Activated naive CD4-positive, alpha-beta T cell treated with Interleukin-2 at 50 U/mL for 16 hours (primary cell): ENCODE data around the gene COL5A3.
"Not testable (repeated sequence)": the region's sequence is repeated elsewhere in the genome, so short reads cannot be mapped to it uniquely, and the experiment has no call there.

Experiments used
- DNase-seq: peaks from one replicate; pipeline ENCODE4 v3.0.0-alpha.2; 2020

Gene COL5A3

DNA sequence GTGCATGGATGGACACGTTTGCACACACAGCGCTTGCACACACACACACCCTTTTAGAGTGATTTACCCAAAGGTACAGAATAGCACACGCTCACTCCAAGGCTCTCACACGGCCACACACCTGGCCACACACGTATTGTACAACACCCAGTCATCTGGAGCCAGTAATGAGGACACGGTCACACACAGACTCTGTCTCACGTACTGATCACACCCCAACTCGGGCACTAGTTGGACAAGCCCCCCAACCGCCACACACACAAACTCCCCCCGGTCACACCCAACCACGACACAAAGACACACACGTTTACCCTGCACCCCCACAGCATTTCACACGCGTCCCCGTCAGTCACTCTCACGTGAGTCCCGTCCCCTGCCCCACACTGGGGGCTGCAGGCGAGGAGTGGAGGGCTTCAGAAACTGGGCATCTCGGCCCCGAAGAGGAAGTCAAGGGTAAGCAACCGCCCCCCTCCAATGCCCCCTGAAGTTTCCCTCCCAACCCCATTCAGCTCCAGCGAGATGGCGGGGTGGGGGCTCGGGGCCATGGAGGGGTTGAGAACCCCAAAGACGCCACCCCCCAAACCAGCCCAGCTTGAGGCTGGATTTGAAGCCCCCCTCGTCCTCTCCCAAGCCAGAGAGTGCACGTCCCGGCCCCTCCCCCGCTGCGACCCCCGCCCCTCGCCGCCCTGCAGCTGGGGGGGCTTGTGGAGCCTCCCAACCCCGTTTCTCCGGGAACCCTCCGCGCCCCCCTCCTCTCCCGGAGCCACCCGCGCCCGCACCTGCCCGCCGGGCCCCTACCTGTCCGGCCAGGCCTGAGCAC is 74.6 kb downstream of the COL5A3 start:
- no peak for DNase-seq

DNA sequence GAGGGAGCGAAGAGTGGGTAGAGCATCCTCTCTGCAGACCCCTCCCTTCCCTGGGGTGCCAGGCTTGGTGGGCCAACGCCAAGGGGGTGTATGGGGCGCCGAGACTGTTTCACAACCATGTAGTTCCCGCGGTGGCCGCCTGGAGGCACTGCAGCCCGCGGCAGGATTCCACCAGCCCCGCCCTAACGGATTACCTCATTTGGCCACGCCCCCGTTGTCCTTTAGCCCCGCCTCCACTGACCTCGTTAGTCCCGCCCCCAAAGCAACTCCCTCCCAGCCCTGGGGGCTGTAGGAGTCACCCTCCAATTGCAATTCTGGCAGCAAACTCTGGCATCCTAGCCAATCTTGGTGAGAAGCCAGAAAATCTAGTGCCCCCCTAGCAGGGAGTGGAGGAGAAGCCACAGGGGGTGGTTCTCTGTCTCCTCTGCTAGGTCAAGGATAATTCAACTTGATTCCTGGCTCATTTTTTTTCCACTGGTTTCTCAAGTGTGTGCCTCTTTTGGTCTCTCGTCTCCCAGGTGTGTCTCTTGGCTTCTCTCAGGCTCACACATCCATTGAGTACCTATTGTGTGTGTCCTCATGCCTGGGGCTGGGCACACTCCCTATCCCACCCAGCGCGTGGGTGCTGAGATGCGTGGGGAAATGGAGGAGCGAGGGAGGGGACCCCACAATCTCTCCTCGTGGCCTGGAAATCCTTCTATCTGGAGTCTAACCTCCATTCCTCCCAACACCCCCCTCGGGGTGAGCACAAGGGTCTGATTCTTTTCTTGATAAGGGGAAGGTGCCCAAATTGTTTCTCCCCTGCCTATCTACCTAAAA is 76.0 kb downstream of the COL5A3 start:
- DNase-seq = peak; percentile 83

DNA sequence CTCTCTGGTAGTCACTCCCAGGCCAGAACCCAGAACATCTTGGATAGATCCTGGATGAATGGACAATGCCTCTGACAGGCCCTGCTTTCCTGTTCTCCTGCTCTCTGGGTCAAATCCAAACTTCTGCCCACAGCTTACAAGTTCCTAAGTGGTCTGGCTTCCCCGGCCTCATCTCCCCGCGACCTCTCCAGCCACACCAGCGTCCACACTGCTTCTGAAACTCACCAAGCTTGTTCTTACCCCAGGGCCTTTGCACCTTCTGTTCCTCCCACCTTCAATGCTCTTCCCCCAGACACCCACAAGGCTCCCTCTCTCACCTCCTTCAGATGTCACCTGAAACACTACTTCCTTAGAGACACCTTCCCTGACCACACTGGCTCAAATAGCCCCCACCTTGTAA is 77.5 kb downstream of the COL5A3 start:
- no peak for DNase-seq

DNA sequence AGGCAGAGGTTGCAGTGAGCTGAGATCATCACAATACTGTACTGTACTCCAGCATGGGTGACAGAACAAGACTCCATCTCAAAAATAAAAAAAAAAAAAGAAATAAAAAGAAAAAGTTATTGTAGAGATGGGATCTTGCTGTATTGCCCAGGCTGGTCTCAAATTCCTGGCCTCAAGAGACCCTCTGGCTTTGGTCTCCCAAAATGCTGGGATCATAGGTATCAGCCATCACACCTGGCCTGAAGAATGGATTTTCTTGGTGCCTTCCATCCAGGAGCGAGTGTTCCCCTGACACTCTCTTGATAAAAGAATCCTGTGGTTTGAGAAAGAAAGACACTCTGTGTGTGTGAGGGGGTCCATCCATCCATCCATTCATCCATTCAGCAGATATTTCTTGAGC is 78.7 kb downstream of the COL5A3 start:
- no peak for DNase-seq

DNA sequence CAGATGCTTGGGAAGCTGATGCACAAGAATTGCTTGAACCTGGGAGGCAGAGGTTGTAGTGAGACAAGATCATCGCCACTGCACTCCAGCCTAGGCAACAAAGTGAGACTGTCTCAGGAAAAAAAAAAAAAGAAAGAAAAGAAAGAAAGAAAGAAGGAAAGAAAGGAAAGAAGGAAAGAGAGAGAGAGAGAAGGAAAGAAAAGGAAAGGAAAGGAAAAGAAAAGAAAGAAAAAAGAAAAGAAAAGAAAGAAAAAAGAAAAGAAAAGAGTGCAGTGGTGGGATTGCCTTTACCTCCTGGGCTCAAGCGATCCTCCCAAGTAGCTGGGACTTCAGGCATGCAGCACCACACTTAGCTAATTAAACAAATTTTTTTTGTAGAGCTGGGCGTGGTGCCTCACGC is 86.9 kb downstream of the COL5A3 start:
- DNase-seq = no peak

DNA sequence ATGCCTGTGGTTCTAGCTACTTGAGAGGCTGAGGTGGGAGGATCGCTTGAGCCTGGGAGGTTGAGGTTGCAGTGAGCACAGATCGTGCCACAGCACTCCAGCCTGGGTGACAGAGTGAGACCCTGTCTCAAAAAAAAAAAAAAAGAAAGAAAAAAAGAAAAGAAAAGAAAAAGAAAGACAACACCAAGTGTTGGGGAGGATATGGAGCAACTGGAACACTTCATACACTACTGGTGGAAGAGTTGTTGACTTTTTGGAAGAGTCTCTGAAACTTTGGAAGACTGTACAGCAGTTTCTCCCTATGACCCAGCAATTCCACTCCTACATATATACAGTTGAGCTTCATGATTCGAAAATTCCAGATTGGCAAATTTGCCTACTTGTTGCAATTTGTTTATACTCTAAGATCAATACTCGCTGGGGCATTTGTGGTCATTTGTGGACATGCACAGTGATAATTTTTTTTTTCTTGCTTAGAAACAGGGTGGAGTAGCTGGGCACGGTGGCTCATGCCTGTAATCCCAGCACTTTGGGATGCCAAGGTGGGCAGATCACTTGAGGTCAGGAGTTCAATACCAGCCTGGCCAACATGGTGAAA is 87.4 kb downstream of the COL5A3 start:
- not testable (repeated sequence) for DNase-seq

DNA sequence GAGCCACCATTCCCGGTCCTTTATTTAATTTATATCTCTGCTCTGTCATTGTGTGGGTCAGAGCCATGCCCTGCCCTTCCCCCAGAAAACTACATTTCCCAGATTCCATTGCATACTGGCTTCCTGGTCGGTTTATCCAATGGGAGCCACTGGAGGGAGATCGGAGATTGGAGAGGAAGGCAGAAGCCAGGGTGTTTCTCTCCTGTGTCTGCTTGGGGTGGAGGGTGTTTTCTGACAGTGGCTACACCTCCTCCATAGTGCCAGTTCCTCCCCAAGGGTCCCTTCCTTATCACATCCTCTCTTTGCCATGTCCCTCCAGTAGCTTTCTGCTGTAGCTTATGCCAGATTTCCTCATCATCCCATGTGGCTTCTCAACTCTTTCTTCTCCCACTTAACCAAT is 93.0 kb downstream of the COL5A3 start:
- no peak for DNase-seq

DNA sequence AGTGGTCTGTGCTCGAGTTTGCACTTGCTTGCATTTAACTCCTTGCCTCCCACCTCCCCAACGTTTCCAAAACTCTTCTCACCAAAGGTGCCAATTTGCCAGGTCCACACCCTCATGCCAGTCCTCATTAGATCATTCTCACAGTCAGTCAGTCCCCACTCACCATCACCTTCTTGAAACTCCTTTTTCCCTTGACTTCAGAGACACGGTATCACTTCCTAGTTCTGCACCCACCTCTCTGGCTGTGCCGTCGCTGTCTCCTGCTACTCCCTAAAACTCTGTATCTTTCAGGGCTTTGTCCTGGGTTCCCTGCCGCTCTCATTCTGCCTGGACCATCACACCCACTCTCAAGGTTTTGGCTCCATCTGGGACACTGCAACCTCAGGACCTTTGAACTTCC is 93.6 kb downstream of the COL5A3 start:
- no peak for DNase-seq

DNA sequence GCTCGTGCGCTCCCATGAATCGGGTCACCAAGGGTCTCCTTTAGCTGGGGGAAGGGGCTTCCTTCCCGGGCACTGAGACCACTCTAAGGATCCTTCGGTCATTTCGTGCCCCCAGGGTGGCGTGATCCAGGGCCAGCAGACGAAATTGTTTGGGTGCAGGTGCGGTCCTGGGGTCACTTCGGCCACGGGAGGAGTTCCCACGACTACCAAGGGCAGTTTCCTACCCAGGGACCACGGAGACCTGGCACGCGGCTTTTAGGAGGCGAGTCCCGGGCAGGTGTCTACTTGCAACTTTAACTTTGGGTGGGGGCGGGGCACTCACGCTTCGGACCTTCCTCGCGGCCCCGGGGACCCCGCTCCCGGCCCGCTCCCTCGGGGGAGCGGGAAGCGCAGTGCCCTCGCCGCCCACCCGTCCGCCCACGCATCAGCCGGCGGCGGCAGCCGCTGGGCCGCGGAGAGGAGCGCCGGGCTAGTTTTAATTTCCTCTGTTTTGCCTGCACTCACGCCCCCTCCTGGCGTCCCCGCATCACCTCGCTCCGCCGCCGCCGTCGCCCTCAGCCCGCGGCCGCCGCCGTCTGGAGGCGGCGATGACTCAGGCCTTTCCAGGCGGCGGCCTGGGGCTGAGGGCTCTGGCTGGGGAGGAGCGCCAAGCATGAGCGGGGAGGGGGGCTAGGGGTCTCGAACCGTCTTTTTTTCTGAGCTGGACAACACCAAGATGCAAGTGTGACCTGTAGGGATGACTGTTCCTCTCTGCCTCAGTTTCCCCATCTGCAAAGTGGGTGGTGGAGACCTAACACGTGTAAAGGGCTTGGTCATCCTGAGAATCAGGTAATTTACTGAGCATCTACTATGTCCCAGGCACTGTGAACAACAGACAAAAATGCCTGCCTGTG is 95.7 kb downstream of the COL5A3 start:
- DNase-seq = peak; percentile 85

DNA sequence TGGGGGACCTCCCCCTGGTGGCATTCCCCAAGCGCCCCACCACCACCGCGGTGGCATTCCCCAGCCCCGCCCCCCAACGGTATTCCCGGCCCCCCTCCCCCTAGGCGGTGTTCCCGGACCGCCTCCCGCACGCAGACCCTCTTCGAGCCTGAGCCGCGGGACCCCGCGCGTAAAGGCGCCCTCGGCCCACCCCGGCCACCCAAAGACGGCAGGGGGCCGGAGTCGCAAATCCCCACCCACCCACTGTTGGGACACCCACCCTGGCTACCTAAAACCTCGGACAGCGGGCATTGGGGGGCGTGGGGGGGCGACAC is 96.3 kb downstream of the COL5A3 start:
- no peak for DNase-seq

DNA sequence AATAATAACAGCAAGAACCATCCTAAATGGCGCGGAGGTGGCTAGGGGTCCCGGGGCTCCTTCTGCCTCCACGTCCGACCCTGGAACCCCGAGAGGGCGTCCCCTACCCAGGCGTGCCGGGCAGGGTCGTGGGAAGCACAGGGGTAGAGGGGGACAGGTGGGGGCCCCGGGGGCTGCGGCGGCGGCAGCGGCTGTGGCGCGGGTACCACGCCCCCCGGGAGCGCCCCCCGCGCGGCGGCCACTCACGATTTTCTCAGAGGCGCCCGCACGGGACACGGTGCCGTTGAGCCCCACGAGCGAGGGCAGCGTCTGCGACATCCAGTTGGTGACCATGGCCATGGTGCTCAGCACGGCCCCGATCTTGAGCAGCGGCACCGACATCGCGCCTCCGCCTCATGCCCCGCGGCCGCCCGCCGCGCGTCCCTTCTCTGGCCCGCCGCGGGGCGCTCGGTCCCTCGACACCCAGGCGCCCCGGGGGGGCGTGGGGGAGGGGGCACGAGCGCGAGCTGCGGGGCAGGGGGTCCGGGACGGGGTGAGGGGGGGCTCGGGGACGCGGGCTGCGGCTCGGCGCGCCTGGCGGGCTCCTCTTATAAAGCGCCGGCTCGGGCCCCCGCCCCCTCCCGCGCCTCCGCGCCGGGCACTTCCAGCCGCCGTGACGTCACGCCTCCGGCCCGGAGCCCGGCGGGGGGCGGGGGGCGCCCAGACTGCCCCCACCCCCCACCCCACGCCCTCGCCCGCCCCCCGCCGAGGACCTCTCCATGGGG is 96.9 kb downstream of the COL5A3 start:
- DNase-seq = no peak

DNA sequence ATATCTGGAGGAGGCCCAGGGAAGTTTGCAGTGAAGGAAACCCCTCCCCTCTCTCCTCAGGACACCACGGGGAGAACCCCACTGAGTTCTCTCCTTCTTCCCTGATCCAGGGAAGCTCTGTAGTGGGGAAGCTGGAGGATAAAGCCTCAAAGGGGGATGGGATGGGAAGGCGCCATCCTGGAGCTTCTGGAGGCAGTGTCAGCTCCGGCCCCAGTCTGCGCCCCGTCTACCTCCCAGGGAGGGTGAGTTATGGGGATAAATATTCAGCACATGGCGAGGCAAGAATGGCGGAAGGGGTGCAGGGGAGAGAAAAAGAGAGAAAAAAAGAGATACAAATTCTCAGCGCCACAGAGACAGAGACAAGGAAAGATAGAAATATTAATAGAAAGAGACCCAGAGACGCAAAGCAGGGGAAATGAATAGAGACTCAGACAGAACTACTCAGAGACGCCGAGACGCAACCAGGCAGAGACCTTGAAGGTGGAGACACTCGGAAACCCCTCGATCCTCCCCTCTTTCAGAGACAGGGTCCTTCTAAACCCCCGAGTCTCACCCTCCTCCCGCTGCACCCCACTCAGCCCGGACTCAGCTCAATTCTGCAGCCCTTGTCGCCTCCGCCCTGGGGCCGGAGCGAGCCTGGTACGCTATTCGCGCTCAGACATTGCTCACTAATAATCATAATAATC is 97.6 kb downstream of the COL5A3 start:
- DNase-seq = no peak

DNA sequence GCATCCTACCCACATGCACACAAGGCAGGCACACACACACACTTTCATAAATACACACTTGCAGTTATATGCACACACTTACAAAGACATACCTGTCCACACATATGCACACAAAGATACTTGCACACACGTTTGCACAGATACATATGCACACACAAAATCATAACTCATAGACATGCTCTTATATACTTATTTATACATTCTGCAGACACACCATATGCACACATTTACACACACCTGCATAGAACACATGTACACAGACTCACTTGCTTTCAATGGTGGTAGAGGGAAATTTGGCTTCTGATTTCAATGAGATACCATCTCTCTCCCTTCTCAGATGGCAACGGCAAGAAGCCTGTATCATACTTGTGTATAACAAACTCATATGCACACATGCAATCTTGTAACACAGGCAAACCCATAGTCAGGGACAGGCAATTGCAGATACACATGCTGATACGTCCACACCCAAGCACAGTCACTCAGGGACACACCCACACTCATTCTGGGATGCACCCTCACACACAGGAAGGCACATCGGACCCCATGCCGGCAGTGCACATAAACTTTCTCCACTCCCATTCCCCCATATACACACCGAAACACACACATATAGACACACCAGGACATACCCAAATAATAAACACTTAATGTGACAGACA is 98.6 kb downstream of the COL5A3 start:
- no peak for DNase-seq

DNA sequence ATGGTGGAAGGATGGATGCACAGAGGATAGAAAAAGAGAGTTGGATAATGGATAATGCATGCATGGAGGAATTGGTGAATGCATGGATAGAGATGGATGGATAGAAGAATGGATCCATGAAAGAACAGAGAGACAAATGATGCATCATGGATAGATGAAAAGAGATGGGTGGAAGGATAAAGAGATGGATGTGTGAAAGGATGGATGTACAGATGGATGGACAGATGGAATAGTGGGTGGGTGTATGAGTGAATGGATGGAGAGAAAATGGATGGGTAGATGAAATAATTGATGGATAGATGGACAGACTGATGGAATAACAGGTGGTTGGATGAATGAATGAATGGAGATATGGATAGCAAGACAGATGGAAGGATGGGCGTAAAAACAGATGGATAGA is 99.7 kb downstream of the COL5A3 start:
- no peak for DNase-seq
